K562 (cell line): Measurements from ENCODE around the gene KCTD1. TPM values are rescaled to one million over a fixed set of nuclear protein-coding genes. Genes with fewer than 3 reads are reported as not detected.

Experiments
- ATAC-seq: fragments of 200-7000 bp; cut with Tn5 transposase; 3 replicates; pipeline ENCODE4 v1.9.1; 2020; ENCODE audit warnings: moderate library complexity
- BruUV-seq: library from RNA; stranded (reverse); fragments of 400-500 nt; replicated peaks from 2 replicates; lab custom pipeline; 2021; lab: Mats Ljungman, UMichigan
- CTCF ChIA-PET: fragments of 300-600 bp; formaldehyde crosslinking; extraction: SDS; loops from one replicate; lab custom pipeline; 2021; ENCODE audit warnings: low intra/inter-chr PET ratio; lab: Yijun Ruan, JAX
- POLR2A ChIA-PET: fragments of 300-600, 350-650 bp; sonication (Branson Sonifier 250); formaldehyde crosslinking; extraction: SDS; loops from one replicate; lab custom pipeline; 2021; ENCODE audit warnings: antibody characterized with exemption, inconsistent platforms; lab: Yijun Ruan, JAX
- DNase-seq, 4 experiments: peaks; one replicate each; pipeline versions ENCODE4 v3.0.0 to v3.0.0-alpha.2; 2011 to 2018; ENCODE audit warnings: low spot score in 3 of 4, mixed read lengths in 3 of 4; ENCODE audit errors: extremely low read depth in 1 of 4
- FAIRE-seq: peaks from 2 replicates; lab custom pipeline; 2011; peaks lifted over from hg19 to GRCh38; lab: Jason Lieb, UNC
- H2AFZ ChIP-seq: 2 replicates; pipeline ENCODE4 v1.6.0; 2011; ENCODE audit warnings: low read depth, low read length, control low read depth, inconsistent platforms
- H3K27ac ChIP-seq: fragments of 200-600 bp; 3 replicates; pipeline ENCODE4 v1.8.0; 2011; ENCODE audit warnings: low read depth, mild to moderate bottlenecking, control low read depth, inconsistent platforms, low read length, moderate library complexity, mixed read lengths; ENCODE audit errors: extremely low read depth
- H3K27me3 ChIP-seq, 2 experiments: fragments of 300-600 bp in 1 of 2; 2 replicates in 1 of 2; 3 replicates in 1 of 2; pipeline versions ENCODE4 v1.6.0 to v1.8.0; 2011; ENCODE audit warnings: inconsistent platforms in 2 of 2, low read length in 2 of 2, mild to moderate bottlenecking in 1 of 2, mixed read lengths in 1 of 2, moderate library complexity in 1 of 2; ENCODE audit not compliant: control insufficient read depth in 2 of 2, insufficient read depth in 2 of 2
- H3K36me3 ChIP-seq: fragments of 300-600 bp; 3 replicates; pipeline ENCODE4 v1.8.0; 2011; ENCODE audit warnings: mild to moderate bottlenecking, low read length, inconsistent platforms; ENCODE audit not compliant: control insufficient read depth, insufficient read depth
- H3K4me1 ChIP-seq, 2 experiments: fragments of 200-600 bp in 1 of 2; replicated peaks in 1 of 2; 2 replicates in 1 of 2; 3 replicates in 1 of 2; pipeline versions ENCODE4 v1.5.1 to v1.8.0; 2011; ENCODE audit warnings: inconsistent platforms in 2 of 2, low read length in 2 of 2, mild to moderate bottlenecking in 1 of 2, mixed read lengths in 1 of 2, moderate library complexity in 1 of 2; ENCODE audit not compliant: control insufficient read depth in 2 of 2, insufficient read depth in 2 of 2
- H3K4me2 ChIP-seq: 2 replicates; pipeline ENCODE4 v1.6.1; 2011; ENCODE audit warnings: low read length, control low read depth, inconsistent platforms, mixed read lengths; ENCODE audit not compliant: insufficient read depth
- H3K4me3 ChIP-seq: fragments of 200-600 bp; sonication (generic), shearing (Covaris generic); 2 replicates; pipeline ENCODE4 v1.5.1; 2016; ENCODE audit warnings: control low read depth, inconsistent platforms
- H3K79me2 ChIP-seq: fragments of 200-600 bp; 3 replicates; pipeline ENCODE4 v1.8.0; 2011; ENCODE audit warnings: low read length, inconsistent platforms; ENCODE audit not compliant: control insufficient read depth, insufficient read depth
- H3K9ac ChIP-seq, 2 experiments: 2 replicates each; pipeline versions ENCODE4 v1.6.0 to v1.6.1; 2011; ENCODE audit warnings: low read depth in 2 of 2, low read length in 2 of 2, control low read depth in 1 of 2, inconsistent platforms in 1 of 2, mild to moderate bottlenecking in 1 of 2, mixed read lengths in 1 of 2; ENCODE audit not compliant: insufficient read depth in 1 of 2
- H3K9me1 ChIP-seq: one replicate; pipeline ENCODE4 v1.6.0; 2011; ENCODE audit warnings: inconsistent platforms, mild to moderate bottlenecking, low read length, moderate library complexity; ENCODE audit not compliant: control insufficient read depth, insufficient read depth
- H3K9me3 ChIP-seq: replicated peaks from 2 replicates; pipeline ENCODE4 v1.5.1; 2011; ENCODE audit warnings: low read depth, low read length, inconsistent platforms; ENCODE audit not compliant: control insufficient read depth, insufficient read depth
- H4K20me1 ChIP-seq: replicated peaks from 2 replicates; pipeline ENCODE4 v1.6.1; 2011; ENCODE audit warnings: low read length, inconsistent platforms, mixed read lengths; ENCODE audit not compliant: control insufficient read depth, insufficient read depth
- DDX20 ChIP-seq: fragments of 450-650 bp; IDR thresholded peaks from 2 replicates; pipeline ENCODE4 v1.6.1; 2016; ENCODE audit warnings: missing genetic modification characterization, low read depth, mild to moderate bottlenecking, missing compliant biosample characterization, moderate library complexity
- FOSL1 ChIP-seq: fragments of 200-800 bp; sonication (Bioruptor generic); conservative IDR thresholded peaks from 2 replicates; pipeline ENCODE4 v1.6.1; 2016; ENCODE audit warnings: missing genetic modification characterization, missing compliant biosample characterization
- HNRNPL ChIP-seq: fragments of 200-400 bp; formaldehyde crosslinking; IDR thresholded peaks from 2 replicates; pipeline ENCODE4 v1.6.1; 2017; ENCODE audit warnings: low read depth, mild to moderate bottlenecking, low read length
- SIN3B ChIP-seq: fragments of 450-650 bp; IDR thresholded peaks from 2 replicates; pipeline ENCODE4 v1.6.1; 2017; ENCODE audit warnings: low read depth, mild to moderate bottlenecking, moderate library complexity
- ZNF274 ChIP-seq: IDR thresholded peaks from 2 replicates; pipeline ENCODE4 v1.6.1; 2011; ENCODE audit warnings: low read depth, mild to moderate bottlenecking, low read length, moderate library complexity, borderline replicate concordance
- WGBS: fragments of 100-300 bp; shearing (Covaris generic); methylation state at CpG from one replicate; pipeline ENCODE4 v1.1.6; 2016; ENCODE audit warnings: low coverage, mixed read lengths; ENCODE audit not compliant: insufficient coverage; ENCODE audit errors: missing lambda C conversion rate; 5-methylcytosine and 5-hydroxymethylcytosine counted together
- in situ Hi-C: fragments of 300-500 bp; cut with MboI; formaldehyde crosslinking; loops from 4 replicates; pipeline ENCODE4 v1.15.0; 2018; ENCODE audit warnings: inconsistent platforms, mixed read lengths
- intact Hi-C: fragments of 100-400 bp; cut with micrococcal nuclease; formaldehyde crosslinking; loops from 2 replicates; pipeline ENCODE4 v1.14.2; 2022
- polyA plus RNA-seq, 8 experiments: library from polyadenylated mRNA; depleted of rRNA in 4 of 8; stranded (reverse) in 5 of 8; unstranded in 3 of 8; fragments of >200 nt; fragmentation: Nextera tagmentation in 2 of 8; fragmentation: Illumina TruSeq in 1 of 8; extraction: Ambion mirVana in 2 of 8; extraction: Trizol in 1 of 8; gene quantifications; 2 replicates each; pipeline versions ENCODE4 v1.2.1 to v1.2.3, GENCODE V29; 2011 to 2014; ENCODE audit warnings: inconsistent platforms in 1 of 8, missing spikeins in 1 of 8
- total RNA-seq, 7 experiments: library from RNA; depleted of rRNA in 6 of 7; stranded (reverse); fragments of >200 nt in 6 of 7; fragmentation: Illumina TruSeq in 2 of 7; extraction: Trizol in 2 of 7; gene quantifications; 2 replicates each; pipeline versions ENCODE4 v1.2.1 to v1.2.3, GENCODE V29; 2011 to 2021; ENCODE audit warnings: low replicate concordance in 1 of 7

The KCTD1 gene
- total and polyA plus RNA-seq, 9 of the 15 experiments (the other 6 are each of a cell fraction or from before 2014, with no cell fraction given) = not detected

DNA sequence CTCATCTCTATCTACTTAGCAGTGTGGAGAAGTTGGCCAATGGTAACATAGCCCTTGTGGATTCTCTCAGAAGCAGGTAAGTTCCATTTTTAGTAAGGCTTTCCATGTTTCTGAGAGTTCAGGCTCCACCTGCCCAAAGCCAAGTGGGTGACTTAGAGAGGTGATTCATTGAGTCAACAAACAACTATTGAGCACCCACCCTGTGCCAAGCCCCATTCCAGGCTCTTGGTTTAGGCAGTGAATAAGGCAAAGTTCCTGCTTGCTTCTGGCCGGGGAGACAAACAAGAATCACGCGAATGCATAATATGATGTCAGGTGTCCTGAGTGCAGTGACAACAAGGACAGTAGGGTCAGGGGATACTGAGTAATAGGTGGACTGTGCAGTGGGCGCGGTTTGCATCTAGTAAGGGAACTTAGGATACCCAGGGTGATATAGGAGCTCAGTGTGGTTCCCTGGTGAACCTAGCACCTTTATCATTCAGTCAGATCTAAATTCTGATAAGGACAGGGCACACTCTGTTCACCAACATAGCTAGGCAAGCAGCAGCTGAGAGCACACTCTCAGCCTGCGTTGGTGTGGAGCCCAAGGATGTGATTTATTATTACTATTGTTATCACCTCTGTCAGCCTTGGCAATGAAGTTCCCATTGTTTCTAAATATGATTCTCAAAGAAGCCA is 31.7 kb upstream of the KCTD1 start (continued):
- TF ChIP-seq SIN3B (no peak), DDX20 (tag) (no peak)

- intact Hi-C loops (no loop called here), in situ Hi-C loops (no loop called here)
- DNase-seq (no peak), ATAC-seq (peak; percentile 39; the same call in 2 of the 3 replicates), FAIRE-seq (peak; percentile 29)
- BruUV-seq = no TSS peak
- Histone ChIP-seq H3K36me3 (no peaks in the 10 kb centered on the region), H3K4me3 (no peak overlapping the region), H3K27me3 (no peaks in the 10 kb centered on the region), H3K4me2 (peak overlapping the region; percentile 47; the same call in 1 of the 2 replicates), H3K9me1 (no peaks in the 10 kb centered on the region), H2AFZ (no peak overlapping the region), H4K20me1 (no peaks in the 10 kb centered on the region), H3K79me2 (no peaks in the 10 kb centered on the region), H3K4me1 (peaks cover 0 to 3% of the 10 kb centered on the region in 2 experiments; a peak in 1 of 5 replicates), H3K9me3 (no peaks in the 10 kb centered on the region), H3K27ac (no peak overlapping the region), H3K9ac (no peak overlapping the region)
- 2% methylated on average over 8 of the region's 8 CpGs for WGBS
- CTCF ChIA-PET = no interaction called here
- no peak for TF ChIP-seq FOSL1 (tag)
- no peak for TF ChIP-seq HNRNPL
- no peak for TF ChIP-seq ZNF274
- POLR2A ChIA-PET = no interaction called here
Observed at GRCh38 chr18:26575865-26576217, 27.5 kb upstream of the KCTD1 start.
